Heart left ventricle (tissue), 16 donors: ENCODE measurements around the gene GFRA4. TPM values are rescaled to one million over a fixed set of nuclear protein-coding genes. Genes with fewer than 3 reads are reported as not detected.

ENCODE experiments used
- ATAC-seq, 4 donors: fragments of 200-7000 bp; cut with Tn5 transposase; one replicate each; pipeline ENCODE4 v1.9.1; 2020 to 2022; ENCODE audit warnings: moderate library complexity in 4 of 4, mild to moderate bottlenecking in 3 of 4, moderate number of reproducible peaks in 1 of 4
- DNase-seq, 5 donors: peaks; one replicate each; pipeline ENCODE4 v3.0.0-alpha.2; 2020
- H3K27ac ChIP-seq, 12 donors: fragments of 200-600 bp; sonication (generic) in 4 of 12; one replicate each; pipeline versions ENCODE4 v1.5.0 to v1.8.0; 2016 to 2022; ENCODE audit warnings: mild to moderate bottlenecking in 2 of 12
- H3K27me3 ChIP-seq, 9 donors: fragments of 200-600 bp; sonication (generic) in 2 of 9; one replicate each; pipeline versions ENCODE4 v1.5.1 to v1.8.0; 2016 to 2022; ENCODE audit warnings: mild to moderate bottlenecking in 3 of 9
- H3K36me3 ChIP-seq, 9 donors: fragments of 200-600 bp; sonication (generic) in 2 of 9; one replicate each; pipeline versions ENCODE4 v1.5.0 to v1.8.0; 2018 to 2022; ENCODE audit warnings: mild to moderate bottlenecking in 2 of 9
- H3K4me1 ChIP-seq, 12 donors: fragments of 200-600 bp; sonication (generic) in 4 of 12; one replicate each; pipeline versions ENCODE4 v1.5.0 to v1.8.0; 2016 to 2022; ENCODE audit warnings: mild to moderate bottlenecking in 3 of 12
- H3K4me3 ChIP-seq, 12 donors: fragments of 200-600 bp; sonication (generic) in 4 of 12; one replicate each; pipeline versions ENCODE4 v1.5.0 to v1.8.0; 2017 to 2022; ENCODE audit warnings: mild to moderate bottlenecking in 9 of 12, moderate library complexity in 4 of 12
- H3K9me3 ChIP-seq, 12 donors: fragments of 200-600 bp; sonication (generic) in 4 of 12; one replicate each; pipeline versions ENCODE4 v1.5.0 to v1.8.0; 2016 to 2022; ENCODE audit warnings: mild to moderate bottlenecking in 1 of 12
- CTCF ChIP-seq, 12 donors: fragments of 200-600 bp; sonication (generic) in 4 of 12; IDR thresholded peaks; one replicate each; pipeline versions ENCODE4 v1.5.0 to v1.8.0; 2018 to 2022; ENCODE audit warnings: antibody characterized with exemption in 12 of 12, mild to moderate bottlenecking in 5 of 12
- POLR2A ChIP-seq, 2 donors: fragments of 450-650 bp; IDR thresholded peaks; one replicate each; pipeline ENCODE4 v1.6.1; 2017; ENCODE audit warnings: antibody characterized with exemption in 2 of 2, mild to moderate bottlenecking in 2 of 2, moderate library complexity in 2 of 2
- WGBS, 4 donors: extraction: QIAGEN DNeasy Blood & Tissue Kit in 2 of 4; methylation state at CpG; one replicate each; pipeline versions ENCODE4 v1.1.5 to v1.1.7; 2013 to 2018; 5-methylcytosine and 5-hydroxymethylcytosine counted together
- intact Hi-C, 10 donors: fragments of 100-400 bp; cut with DNase I; formaldehyde crosslinking; loops; one replicate each; pipeline versions ENCODE4 v1.11.1 to v1.14.2; 2022
- polyA plus RNA-seq, 2 donors: library from polyadenylated mRNA; stranded (reverse); fragments of 200-250 nt; gene quantifications; one replicate each; pipeline ENCODE4 v1.2.3, GENCODE V29; 2013
- total RNA-seq, 9 donors: library from RNA; depleted of rRNA in 2 of 9; stranded (reverse); fragments of >200 nt in 2 of 9; fragmentation: NEBNext Ultra II Directional in 3 of 9; extraction: Animal tissue kit (Norgen Biotek cat#: 25700) in 3 of 9; gene quantifications; one replicate each; pipeline versions ENCODE4 v1.1.0 to v1.2.4, GENCODE V29; 2016 to 2023
- donor health status: ischemic (EF 13 %, LVEDD 7.1; RV severe dilation, severe dysfunction).
- donor health status: healthy with polysubstance abuse.
- donor health status: DM: no; HTN: yes; CAD: no.
- donor health status: DM: no; HTN: no; CAD: no.
- donor health status: ischemic (EF 25% LVEDD 6.9; RV normal size, moderate dysfunction).
- donor health status: ischemic (EF 25% LVEDD 5.7; RV mildly dilated, moderate dysfunction).
- donor health status: healthy.
- donor health status: DM: yes; HTN: yes; CAD: no.
- donor health status: ischemic (EF 35%, LVEDD 5.7; RV mildly dilated, moderate dysfunction).
- donor health status: nonischemic (EF 11% LVEDD 7.7; RV severe dilation, severe dysfunction).
- donor health status: DM: yes; HTN: yes; CAD: no.
- donor health status: PGD.
- donor health status: ischemic (EF 29% LVEDD 5.4; RV normal size, mild dysfunction).
- donor health status: nonischemic (EF 23%, LVEDD 6.1; RV moderate dilation, normal function).

Gene GFRA4
- total and polyA plus RNA-seq, 11 donors = not detected

GRCh38 chr20:3670945-3671344 lies 7.7 kb upstream of the GFRA4 start:
- peak in 1 of 5 donors; percentile 46 for DNase-seq
- Histone ChIP-seq H3K27ac (no peak overlapping the region), H3K9me3 (no peaks in the 10 kb centered on the region), H3K36me3 (peaks cover 0 to 3% (median 0%) of the 10 kb centered on the region in 9 donors), H3K4me3 (no peak overlapping the region), H3K4me1 (peaks cover 0 to 17% (median 2%) of the 10 kb centered on the region in 12 donors), H3K27me3 (peaks cover 8 to 47% (median 36%) of the 10 kb centered on the region in 9 donors)
- WGBS, 4 donors = 79 to 87% (median 87%) methylated on average over 10 of the region's 10 CpGs; no CpG with 5 or more reads in 1 of the 4 donors
- ATAC-seq = no peak
- intact Hi-C loops = loop anchor here in 3 of 10 donors (10.0 kb wide), 3 partner anchors 104 to 424 kb away; no protein-coding TSS in a partner anchor
- TF ChIP-seq POLR2A (IDR thresholded peaks at IDR 0.05) = no peak
- no peak for TF ChIP-seq CTCF (IDR thresholded peaks at IDR 0.05)

GRCh38 chr20:3670511-3670910 lies 7.3 kb upstream of the GFRA4 start:
- H3K27ac ChIP-seq = peak overlapping the region in 1 of 12 donors; percentile 16
- DNase-seq (peak in 1 of 5 donors; percentile 40), ATAC-seq (peak; percentile 2 to 50 (median 28))
- no peaks in the 10 kb centered on the region for H3K9me3 ChIP-seq
- peaks cover 0 to 17% (median 2%) of the 10 kb centered on the region in 12 donors for H3K4me1 ChIP-seq
- TF ChIP-seq CTCF (IDR thresholded peaks at IDR 0.05) (no peak), POLR2A (IDR thresholded peaks at IDR 0.05) (no peak)
- peaks cover 8 to 44% (median 36%) of the 10 kb centered on the region in 9 donors for H3K27me3 ChIP-seq
- no peak overlapping the region for H3K4me3 ChIP-seq
- 50 to 79% (median 67%) methylated on average over 6 of the region's 6 CpGs for WGBS, 4 donors
- intact Hi-C loops = loop anchor here in 3 of 10 donors (10.0 kb wide), 3 partner anchors 104 to 424 kb away; no protein-coding TSS in a partner anchor
- H3K36me3 ChIP-seq = peaks cover 0 to 3% (median 0%) of the 10 kb centered on the region in 9 donors

GRCh38 chr20:3669710-3670367 lies 6.6 kb upstream of the GFRA4 start:
- no peak for TF ChIP-seq POLR2A (IDR thresholded peaks at IDR 0.05)
- TF ChIP-seq CTCF (IDR thresholded peaks at IDR 0.05) = no peak
- WGBS, 4 donors = 72 to 84% (median 76%) methylated on average over 12 to 13 of the region's 13 CpGs
- Histone ChIP-seq H3K36me3 (peaks cover 0 to 3% (median 0%) of the 10 kb centered on the region in 9 donors), H3K27me3 (peaks cover 8 to 39% (median 35%) of the 10 kb centered on the region in 9 donors), H3K4me3 (no peak overlapping the region), H3K27ac (peak overlapping the region in 1 of 12 donors; percentile 16), H3K9me3 (no peaks in the 10 kb centered on the region), H3K4me1 (peaks cover 0 to 17% (median 2%) of the 10 kb centered on the region in 12 donors)
- intact Hi-C loops = loop anchor here in 3 of 10 donors (10.0 kb wide), 3 partner anchors 105 to 425 kb away; no protein-coding TSS in a partner anchor
- ATAC-seq = peak in 3 of 4 donors; percentile 5 to 28 (median 9)
- peak in 1 of 5 donors; percentile 49 for DNase-seq

GRCh38 chr20:3667434-3668037 lies 4.3 kb upstream of the GFRA4 start:
- no peak for TF ChIP-seq POLR2A (IDR thresholded peaks at IDR 0.05)
- no peak for TF ChIP-seq CTCF (IDR thresholded peaks at IDR 0.05)
- whole genome bisulfite sequencing, 4 donors = 90 to 93% (median 92%) methylated on average over 8 of the region's 8 CpGs

More at GRCh38 chr20:3667434-3668037, 4.3 kb upstream of the GFRA4 start:
- no peak for ATAC-seq
- Histone ChIP-seq H3K9me3 (no peaks in the 10 kb centered on the region), H3K4me3 (no peak overlapping the region), H3K4me1 (peaks cover 0 to 10% (median under 1%) of the 10 kb centered on the region in 12 donors), H3K27ac (no peak overlapping the region), H3K36me3 (peaks cover 0 to 3% (median 0%) of the 10 kb centered on the region in 9 donors), H3K27me3 (peaks cover 2 to 22% (median 12%) of the 10 kb centered on the region in 9 donors)
- intact Hi-C loops = no loop called here
- peak in 3 of 5 donors; percentile 9 to 54 (median 13) for DNase-seq
